Fibroblast of skin of left biceps (primary cell): ENCODE results near the gene LGALS7.
"Not testable (repeated sequence)": the region's sequence is repeated elsewhere in the genome, so short reads cannot be mapped to it uniquely, and the experiment has no call there.

ENCODE experiments used
- DNase-seq, 2 experiments: peaks; one replicate each; pipeline ENCODE4 v3.0.0-alpha.2; 2013; ENCODE audit warnings: low read depth in 2 of 2

The LGALS7 gene

DNA sequence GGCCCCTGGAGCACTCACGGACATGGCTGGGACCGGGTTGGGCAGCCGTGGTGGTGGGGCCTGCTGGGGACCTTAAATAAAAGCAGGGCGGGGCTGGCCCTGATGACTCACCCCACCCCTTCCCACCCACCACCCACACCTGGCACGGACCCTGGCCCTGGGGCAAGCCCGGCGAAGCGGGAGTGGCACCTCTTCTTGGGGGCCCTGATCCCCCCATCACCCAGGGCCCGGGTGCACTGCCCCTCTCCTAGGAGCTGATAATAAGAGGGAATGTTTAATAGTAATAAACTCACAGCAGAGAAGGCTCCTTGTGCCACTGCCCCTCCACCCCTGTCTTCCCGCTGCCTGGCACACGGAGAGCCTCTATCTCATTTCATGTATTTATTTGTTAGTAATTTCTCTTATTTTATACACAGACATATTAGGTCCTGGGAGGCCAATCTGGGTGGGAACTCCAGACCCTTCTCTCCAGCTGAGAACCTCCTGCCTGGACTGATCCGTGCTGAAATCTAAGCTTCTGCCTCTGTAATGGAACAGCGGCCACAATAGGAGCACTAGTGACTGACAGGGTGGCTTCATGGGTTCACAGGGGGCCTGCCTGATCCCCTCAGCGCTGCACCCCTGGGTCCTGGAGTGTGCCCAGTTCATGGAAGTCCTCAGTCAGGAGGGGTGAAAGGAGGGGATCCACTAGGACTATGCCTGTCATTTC lies at the start of gene LGALS7:
Gene LGALS7 (minus strand): TSS at position 49 of the 709 bp plus-strand sequence. CDS start 25 bp downstream, at position 24.
- DNase-seq, result no peak

DNA sequence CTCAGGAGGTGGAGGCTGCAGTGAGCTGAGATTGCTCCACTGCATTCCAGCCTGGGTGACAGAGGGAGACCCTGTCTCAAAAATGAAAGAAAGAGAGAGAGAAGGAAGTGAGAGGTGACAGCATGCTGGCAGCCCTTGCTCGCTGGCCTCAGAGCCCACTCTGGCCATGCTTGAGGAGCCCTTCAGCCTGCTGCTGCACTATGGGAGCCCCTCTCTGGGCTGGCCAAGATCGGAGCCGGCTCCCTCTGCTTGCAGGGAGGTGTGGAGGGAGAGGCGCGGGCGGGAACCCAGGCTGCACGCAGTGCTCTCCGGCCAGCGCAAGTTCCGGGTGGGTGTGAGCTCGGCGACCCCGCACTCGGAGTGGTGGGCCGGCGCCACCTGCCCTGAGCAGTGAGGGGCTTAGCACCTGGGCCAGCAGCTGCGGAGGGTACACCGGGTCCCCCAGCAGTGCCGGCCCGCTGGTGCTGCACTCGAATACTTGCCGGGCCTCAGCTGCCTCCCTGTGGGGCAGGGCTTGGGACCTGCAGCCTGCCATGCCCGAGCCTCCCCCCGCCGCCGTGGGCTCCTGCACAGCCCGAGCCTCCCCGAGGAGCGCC lies 48.0 kb upstream of the LGALS7 start:
- not testable (repeated sequence) for DNase-seq

DNA sequence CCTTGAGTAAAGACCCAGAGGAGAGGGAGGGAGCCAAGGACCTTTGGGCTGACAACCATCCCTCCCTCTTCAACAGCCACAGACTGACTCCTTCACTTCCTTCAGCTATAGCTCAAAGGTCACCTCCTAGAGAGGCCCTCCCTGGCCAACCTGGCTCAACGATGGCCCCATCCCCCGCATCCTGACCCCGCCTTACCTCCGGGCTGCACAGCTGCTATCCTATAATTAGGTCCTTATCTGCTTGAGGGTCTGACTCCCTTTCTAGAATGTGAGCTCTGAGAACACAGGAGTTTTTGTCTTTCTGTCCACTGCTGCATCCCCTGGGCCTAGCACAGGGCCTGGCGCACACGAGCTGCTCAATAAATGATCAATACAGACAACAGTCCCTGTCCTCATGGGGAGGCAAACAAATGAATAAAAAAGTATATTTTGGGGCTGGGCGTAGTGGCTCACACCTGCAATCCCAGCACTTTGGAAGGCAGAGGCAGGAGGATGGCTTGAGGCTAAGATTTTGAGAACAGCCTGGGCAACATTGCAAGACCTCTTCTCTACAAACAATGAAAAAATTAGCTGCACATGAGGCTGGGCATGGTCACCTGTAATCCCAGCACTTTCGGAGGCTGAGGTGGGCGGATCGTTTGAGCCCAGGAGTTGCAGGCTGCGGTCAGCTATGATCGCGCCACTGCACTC lies 46.1 kb upstream of the LGALS7 start:
- DNase-seq, result no peak

DNA sequence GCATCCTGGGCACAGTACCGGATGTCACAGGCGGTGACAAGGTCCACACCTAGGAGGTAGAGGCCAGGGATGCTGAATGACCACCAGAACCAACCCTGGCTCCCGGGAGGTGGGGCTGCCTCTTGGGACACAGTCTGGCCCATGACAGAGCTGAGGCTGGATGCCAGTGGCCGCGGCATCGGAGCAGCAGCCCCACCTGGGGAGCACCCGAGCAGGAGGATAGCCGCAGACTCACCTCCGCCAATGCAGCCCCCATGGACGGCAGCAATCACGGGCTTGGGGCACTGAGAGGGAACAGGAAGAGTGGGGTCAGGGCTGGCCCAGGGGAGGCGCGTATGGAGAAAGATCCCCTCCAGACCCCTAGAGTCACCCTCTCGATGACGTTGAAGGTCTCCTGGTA lies 43.8 kb upstream of the LGALS7 start:
- no peak for DNase-seq

DNA sequence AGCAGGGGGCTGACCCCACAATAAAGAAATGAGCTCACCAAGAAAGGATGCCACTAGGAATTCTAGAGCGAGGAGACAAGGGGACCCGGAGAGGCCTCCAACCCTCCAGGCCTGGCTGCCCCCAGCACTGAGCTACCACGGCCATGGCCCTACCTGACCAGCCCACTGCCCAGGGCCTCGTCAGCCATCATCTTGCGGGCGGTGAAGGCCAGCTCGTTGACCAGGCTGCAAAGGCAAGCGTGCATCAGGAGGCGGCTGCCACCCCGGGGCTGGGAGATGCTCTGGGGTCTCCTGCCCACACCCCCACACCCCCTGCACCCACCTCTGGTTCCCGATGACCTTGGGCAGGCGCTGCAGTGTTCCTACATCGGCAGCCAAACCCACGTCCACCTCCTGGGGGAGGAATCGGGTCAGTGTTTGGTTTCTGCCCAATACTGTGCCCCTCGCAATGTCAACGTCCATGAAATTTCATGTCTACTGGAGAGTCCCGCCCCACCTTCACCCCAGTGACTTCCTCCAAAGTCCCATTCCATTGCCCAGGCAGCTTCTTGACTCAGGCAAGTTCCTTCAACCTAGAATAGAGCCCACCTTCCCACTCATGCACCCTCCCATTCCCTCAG lies 42.9 kb upstream of the LGALS7 start:
- no peak for DNase-seq

DNA sequence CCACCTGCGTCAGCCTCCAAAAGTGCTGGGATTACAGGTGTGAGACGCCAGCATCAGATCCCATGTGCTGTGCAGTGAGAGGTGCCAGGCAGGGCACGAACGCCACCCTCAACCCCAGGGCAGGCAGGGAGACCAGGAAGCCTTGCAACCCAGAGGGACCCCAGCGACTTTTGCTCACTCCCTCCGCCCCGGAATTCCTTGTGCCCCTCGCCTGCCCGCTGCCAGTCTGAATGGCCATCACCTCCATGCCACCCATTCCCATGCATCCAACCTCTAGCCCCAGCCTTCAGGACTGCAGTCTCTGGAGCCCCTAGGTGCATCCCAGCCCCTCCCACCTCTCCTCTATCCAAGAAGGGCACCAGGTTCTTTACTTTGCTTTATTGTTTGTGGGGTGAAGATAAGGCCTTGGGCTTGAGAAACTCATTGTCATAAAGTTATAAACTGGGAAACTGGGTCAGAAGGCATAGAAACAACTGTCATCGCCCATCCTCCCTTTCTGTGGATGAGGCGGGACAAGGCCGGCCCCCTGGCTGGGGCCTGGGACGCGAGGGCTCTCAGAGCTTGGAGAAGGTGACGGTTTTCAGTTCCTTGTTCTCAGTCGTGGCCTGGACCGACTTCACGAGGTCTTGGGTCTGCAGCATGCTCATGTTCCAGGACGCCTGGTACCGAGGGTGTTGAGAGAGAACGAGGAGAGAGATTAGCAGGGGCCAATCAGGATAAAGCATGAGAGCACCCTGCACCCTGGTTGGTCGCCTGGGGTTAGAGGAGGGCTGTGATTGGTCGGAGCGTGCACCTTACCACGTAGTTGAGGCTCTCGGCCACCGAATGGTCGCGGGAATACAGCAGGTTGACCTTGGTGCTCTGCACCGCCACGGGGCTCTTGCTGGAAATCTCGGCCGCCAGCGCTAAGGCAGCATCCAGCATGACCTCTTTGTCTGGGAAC lies 42.0 kb upstream of the LGALS7 start:
- no peak for DNase-seq

DNA sequence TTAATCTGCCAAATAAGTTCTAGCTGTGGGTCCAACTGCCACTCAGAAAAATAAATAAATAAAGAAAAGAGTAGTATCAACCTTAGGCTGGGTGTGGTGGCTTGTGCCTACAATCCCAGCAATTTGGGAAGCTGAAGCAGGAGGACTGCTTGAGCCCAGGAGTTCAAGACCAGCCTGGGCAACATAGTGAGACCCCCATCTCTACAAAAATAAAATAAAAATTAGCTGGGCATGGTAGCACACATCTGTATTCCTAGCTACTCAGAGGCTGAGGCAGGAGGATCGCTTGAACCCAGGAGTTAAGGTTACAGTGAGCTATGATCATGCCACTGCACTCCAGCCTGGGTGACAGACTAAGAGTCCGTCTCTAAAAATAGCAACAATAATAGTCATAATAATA lies 40.6 kb upstream of the LGALS7 start:
- not testable (repeated sequence) for DNase-seq

DNA sequence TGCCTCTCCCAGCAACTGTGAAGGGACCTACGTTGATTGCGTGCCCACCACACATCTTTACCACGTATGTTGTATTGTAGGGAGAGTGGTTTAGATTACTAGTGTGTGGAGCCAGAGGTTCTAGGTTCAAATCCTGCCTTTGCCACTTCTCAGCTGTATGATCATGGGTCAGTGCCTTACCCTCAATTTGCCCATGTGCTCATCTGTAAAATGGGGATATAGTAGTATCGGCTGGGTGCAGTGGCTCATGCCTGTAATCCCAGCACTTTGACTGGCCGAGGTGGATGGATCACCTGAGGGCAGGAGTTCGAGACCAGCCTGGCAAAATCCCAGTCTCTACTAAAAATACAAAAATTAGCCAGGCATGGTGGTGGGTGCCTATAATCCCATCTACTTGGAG lies 40.0 kb upstream of the LGALS7 start:
- no peak for DNase-seq

DNA sequence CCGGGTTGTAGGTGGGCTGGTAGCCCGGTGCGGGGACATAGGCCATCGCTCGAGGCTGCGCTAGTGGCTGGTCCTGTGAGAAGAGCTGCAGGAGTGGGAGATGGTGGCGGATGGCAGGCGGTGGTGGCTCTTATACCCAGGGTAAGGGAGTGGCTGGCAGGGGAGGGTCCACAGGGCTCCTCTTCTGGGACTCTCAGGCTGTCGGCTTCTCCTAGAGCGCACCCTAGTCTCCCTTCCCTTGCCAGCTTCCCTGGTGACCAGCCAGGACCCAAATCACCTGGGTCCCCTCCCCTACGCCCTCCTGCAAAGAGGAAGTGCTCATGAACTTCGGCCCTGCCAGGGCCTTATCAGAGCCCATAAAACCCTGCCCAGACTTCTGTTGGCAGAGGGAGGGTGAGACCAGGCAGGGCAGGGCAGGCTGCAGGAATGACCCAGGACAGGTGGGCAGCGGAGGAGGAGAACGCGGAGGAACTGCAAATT lies 39.6 kb upstream of the LGALS7 start, which contains the start of gene LGALS4:
Gene LGALS4 (minus strand): TSS at position 105 of the 480 bp plus-strand sequence. CDS start 59 bp downstream, at position 46.
- DNase-seq, result no peak

DNA sequence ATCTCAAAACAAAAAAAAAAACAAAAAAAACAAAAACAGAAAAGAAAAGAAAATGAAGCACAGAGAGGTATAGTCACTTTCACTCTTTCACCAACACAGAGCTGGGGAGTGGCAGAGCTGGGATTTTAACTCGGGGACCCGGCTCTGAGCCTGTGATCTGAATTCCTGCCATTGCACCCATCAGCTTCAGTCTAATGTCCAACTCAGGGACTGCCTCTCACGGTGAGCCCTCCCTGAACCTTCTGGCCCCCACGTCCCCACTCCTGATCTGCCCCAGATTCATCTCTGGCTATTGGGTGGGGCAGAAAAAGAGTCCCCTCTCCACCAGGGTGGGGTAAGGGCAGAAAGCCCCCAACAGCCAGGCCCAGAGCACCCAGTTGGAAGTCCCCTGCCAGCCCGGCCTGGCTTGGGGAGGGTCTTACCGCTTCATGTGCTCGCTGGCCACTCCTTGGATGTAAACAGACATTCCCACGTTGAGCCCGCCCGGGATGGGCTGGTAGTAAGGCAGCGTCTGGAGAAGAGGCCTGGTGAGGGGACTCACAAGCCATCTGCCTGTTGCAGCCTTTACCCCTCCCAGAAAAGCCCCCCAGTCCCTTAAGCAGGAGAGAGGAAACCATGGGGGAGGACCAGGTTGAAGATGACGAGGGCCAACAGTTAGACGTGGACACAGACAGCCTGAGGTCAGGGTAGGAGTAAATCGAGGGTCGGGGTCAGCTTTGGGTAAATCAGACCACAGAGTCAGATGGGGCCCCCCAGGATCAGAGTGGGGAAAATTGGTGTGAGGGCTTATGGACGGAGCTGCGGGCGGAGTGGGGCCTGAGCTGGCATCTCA lies 38.9 kb upstream of the LGALS7 start:
- DNase-seq, result no peak

DNA sequence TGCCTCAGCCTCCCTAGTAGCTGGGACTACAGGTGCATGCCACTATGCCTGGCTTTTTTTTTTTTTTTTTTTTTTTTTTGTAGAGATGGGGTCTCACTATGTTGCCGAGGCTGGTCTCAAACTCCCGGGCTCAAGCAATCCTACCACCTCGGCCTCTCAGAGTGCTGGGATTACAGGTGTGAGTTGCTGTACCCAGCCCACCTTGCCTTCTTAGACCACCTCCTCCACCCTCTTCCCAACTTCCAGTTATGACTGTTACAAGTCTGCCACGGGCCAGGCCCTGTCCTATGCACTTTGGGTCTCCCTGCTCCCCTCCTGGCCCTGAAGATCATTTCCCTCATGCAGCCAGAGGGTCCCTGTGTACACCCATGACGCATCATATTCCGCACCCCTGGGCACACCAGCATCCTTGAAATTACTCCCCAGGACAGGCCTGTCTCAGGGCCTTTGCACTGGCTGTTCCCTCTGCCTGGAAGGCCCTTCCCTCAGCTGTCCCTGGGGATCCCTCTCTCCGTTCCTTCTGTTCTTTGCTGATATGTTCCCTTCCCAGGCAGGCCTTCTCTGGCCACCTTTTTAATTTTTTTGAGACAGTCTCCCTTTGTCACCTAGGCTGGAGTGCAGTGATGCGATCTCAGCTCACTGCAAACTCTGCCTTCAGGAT lies 36.4 kb upstream of the LGALS7 start:
- no peak for DNase-seq

DNA sequence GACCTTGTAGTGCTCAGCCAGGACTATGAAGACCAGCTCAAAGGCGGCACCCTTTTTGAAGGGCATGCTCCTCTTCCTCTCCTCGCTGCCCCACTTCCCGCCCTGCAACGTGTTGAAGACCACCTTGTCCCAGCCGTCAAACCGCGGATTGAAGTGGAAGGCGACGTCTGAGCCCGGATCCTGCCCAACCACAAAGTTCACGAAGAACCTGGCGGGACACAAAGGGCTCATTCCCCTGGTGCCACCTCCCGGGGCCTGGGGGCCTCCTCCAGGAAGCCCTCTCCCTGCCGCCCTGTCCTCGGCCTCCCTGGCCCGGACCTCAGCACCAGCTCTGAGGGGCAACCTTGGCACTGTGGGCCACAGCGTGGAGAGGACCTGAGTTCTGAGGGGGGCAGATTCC lies 35.4 kb upstream of the LGALS7 start:
- no peak for DNase-seq

DNA sequence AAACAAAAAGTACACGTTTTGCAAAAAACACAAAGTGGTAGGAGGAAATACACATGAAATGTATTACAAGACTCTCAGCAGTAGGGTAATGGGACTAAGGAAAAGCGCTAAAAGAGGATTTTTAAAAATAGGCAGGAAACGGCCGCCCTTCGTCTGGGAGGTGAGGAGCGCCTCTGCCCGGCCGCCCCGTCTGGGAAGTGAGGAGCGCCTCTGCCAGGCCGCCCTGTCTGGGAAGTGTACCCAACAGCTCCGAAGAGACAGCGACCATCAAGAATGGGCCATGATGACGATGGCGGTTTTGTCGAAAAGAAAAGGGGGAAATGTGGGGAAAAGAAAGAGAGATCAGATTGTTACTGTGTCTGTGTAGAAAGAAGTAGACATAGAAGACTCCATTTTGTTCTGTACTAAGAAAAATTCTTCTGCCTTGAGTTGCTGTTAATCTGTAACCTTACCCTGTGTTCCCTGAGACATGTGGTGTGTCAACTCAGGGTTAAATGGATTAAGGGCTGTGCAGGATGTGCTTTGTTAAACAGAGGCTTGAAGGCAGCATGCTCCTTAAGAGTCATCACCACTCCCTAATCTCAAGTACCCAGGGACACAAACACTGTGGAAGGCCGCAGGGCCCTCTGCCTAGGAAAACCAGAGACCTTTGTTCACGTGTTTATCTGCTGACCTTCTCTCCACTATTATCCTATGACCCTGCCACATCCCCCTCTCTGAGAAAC lies 34.2 kb upstream of the LGALS7 start:
- not testable (repeated sequence) for DNase-seq

DNA sequence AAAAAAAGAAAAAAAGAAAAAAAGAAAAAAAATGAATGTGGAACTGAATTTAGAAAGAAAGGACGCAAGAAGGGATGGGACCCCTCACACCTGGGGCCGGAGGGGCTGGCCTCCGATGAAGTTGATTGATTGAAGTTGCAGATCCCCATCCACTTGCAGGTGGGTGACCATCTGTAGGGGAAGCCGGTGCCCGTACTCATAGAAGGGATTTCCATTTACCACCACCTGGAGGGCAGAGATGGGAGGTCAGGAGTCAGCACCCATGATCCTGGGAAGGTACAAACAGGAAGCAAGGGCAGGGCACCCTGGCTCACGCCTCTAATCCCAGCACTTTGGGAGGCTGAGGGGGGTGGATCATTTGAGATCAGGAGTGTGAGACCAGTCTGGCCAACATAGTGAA lies 33.1 kb upstream of the LGALS7 start:
- DNase-seq, result no peak

DNA sequence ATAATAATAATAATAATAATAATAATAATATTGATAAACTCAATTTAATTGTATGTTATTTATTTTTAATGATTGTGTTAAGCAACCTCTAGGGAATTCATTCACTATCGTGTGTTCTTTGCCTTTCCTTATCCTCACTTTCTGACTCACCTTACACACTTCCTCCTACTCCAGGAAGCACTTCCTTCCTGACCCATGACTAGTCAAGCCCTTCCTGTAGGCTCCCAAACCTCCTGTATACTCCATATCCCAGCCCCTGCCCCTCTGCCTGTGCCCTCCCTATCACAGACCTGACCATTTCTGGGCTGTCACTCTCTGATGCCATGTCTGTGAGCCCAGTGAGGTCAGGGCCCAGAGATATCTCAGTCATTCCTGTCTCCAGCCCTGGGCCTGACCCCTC lies 31.9 kb upstream of the LGALS7 start:
- no peak for DNase-seq

DNA sequence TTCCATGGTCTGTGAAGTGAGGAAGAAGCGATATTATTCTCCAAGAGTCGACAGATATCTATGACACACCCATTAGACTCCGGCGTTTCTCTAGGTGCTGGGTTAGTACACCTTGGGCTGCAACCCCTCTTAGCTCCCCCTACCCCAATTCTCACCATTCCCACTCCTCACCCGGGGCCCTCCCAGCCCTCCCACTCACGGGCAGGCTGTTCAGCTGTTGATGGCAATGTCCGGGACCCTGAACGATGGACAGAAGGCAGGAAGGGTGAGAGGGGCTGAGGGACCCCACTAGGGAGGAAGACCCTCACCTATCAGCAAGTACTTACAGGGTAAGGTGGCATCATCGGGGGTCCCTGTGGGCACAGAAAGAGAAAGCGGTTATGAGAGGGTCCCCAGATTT lies 30.2 kb upstream of the LGALS7 start:
- DNase-seq, result no peak

DNA sequence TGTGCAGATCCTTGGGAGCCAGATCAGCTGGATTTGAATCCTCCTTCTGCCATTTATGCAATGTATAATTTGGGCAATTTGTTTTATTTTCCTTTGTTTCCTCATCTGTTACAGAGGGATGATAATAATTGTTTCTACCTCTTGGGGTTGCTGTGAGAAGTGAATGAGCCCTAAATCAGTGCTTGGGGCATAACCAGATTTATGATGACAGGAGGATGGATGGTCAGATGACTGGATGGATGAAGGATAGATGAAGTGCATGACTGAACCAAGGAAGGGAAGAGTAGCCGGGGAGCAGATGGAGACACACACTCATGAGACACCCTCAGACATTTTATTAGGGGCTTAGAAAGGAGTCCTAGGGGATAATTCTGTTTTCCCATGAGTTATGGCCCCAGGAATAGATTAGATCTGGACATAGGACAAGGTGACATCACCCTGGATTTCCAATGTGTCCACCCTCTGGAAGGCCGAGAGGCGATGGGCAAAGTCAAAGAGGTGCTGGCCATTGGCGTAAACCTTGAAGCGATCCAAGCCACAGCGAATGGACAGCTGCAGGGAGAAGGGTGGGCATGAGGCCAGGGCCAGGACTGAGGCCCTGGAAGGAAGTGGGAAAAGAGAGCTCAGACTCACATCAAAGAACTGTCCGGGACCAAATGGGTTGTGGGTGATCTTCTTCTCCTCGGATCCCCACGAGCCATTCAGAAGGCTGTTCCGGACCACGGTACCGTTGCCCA lies 28.2 kb upstream of the LGALS7 start:
- DNase-seq, result no peak

DNA sequence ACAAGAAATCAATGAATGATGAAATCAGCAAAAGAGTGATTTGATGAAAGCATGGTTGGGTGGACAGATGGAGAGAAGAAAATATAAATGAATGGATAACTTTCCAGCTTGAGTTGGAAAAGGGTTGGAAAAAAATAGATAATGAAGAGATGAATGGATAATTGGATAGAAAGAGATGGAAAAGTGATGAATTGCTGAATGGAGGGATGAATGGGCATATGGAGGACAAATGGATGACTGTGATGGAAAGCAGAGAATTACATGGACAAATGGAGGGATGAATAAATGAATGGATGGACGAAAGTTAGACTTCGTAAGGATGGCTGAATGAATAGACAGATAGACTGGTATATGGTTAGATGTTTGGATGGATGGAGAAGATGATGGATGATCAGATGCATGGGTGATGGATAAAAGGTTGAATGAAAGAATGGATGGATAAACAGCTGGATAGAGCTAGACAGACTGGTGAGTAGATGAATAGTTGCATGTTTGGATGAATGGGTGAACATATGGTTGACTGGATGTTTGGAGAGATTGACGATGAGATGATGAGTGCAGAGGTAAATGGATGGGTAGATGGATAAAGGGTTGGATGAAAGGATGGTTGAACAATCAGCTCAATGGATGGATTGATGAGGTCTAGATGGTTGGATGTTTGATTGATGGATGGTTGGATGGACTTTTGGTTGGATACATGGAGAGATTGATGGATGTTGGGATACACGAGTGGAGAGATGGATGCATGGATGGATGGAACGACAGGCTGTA lies 27.4 kb upstream of the LGALS7 start:
- DNase-seq, result no peak
